HG03025 (cell line): ENCODE data around the gene PTGES3L.
"Not testable (repeated sequence)": the region's sequence is repeated elsewhere in the genome, so short reads cannot be mapped to it uniquely, and the experiment has no call there.

Source experiments
- ATAC-seq: cut with Tn5 transposase; IDR thresholded peaks from one replicate; pipeline ENCODE4 v1.9.1; 2021; ENCODE audit warnings: mild to moderate bottlenecking, moderate library complexity; ENCODE audit not compliant: unreplicated experiment, low FRiP score

Gene PTGES3L

DNA sequence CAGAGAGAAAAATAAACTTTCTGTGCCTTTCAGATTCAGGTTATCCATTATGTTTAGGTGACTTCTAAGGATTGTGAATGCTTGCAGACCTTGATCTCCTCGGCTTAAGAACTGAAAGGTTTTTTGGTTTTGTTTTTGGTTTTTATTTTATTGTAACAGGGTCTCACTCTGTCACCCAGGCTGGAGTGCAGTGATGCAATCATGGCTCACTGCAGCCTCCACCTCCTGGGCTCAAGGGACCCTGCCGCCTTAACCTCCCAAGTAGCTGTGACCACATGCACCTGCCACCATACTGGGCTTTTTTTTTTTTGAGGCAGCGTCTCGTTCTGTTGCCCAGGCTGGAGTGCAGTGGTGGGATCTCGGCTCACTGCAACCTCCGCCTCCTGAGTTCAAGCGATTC, 56.4 kb downstream of the PTGES3L start:
- ATAC-seq, result not testable (repeated sequence)

- no peak for ATAC-seq
Observed at GRCh38 chr17:42922294-42922693, 57.6 kb downstream of the PTGES3L start.

GRCh38 chr17:42920922-42921321, 59.0 kb downstream of the PTGES3L start:
- ATAC-seq, result no peak

- ATAC-seq, result no peak
Observed at GRCh38 chr17:42920106-42920900, 59.6 kb downstream of the PTGES3L start.

DNA sequence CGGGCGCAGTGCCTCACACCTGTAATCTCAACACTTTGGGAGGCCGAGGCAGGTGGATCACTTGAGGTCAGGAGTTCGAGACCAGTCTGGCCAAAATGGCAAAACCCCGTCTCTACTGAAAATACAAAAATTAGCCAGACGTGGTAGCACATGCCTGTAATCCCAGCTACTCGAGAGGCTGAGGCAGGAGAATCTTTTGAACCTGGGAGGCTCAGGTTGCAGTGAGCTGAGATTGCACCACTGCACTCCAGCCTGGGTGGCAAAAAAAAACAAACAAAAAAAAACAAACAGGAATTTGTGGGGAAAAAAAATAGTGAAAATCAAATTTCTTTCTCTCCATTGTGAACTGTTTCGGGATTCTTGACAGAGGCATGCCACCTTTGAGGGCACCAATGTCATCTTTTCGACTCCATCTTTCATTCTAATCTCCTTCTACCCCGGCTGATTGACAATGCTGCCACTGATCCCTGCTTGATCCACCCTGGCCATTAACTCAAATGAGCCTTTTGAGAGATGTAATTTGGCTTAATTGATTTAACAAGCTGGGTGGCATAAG, 60.3 kb downstream of the PTGES3L start:
- ATAC-seq, result not testable (repeated sequence)

GRCh38 chr17:42918902-42919521, 60.9 kb downstream of the PTGES3L start:
- no peak for ATAC-seq
